Muscle layer of duodenum (tissue), 2 donors: ENCODE data around the gene TNFRSF19.

Source experiments
- H3K27ac ChIP-seq: one replicate; pipeline ENCODE4 v1.7.0; 2013; ENCODE audit warnings: mild to moderate bottlenecking, low read length
- H3K27me3 ChIP-seq: one replicate; pipeline ENCODE4 v1.7.0; 2013; ENCODE audit warnings: low read depth, mild to moderate bottlenecking, control low read depth, low read length
- H3K36me3 ChIP-seq, 2 donors: one replicate each; pipeline ENCODE4 v1.7.0; 2013; ENCODE audit warnings: low read length in 2 of 2, control low read depth in 1 of 2, mild to moderate bottlenecking in 1 of 2; ENCODE audit not compliant: insufficient read depth in 2 of 2, control insufficient read depth in 1 of 2
- H3K4me1 ChIP-seq, 2 donors: one replicate each; pipeline ENCODE4 v1.7.0; 2013; ENCODE audit warnings: low read length in 2 of 2, mild to moderate bottlenecking in 2 of 2, control low read depth in 1 of 2, moderate library complexity in 1 of 2; ENCODE audit not compliant: insufficient read depth in 2 of 2, control insufficient read depth in 1 of 2
- H3K4me3 ChIP-seq, 2 donors: one replicate each; pipeline ENCODE4 v1.7.0; 2013; ENCODE audit warnings: low read length in 2 of 2, low read depth in 1 of 2, mild to moderate bottlenecking in 1 of 2
- H3K9me3 ChIP-seq, 2 donors: one replicate each; pipeline ENCODE4 v1.7.0; 2013; ENCODE audit warnings: low read length in 2 of 2, control low read depth in 1 of 2, mild to moderate bottlenecking in 1 of 2; ENCODE audit not compliant: control insufficient read depth in 1 of 2
- donor health status: healthy.

The TNFRSF19 gene

GRCh38 chr13:23571431-23571830 is 1.2 kb downstream of the TNFRSF19 start:
- H3K27ac ChIP-seq: no peak overlapping the region
- no peaks in the 10 kb centered on the region for H3K9me3 ChIP-seq
- H3K4me3 ChIP-seq: peak overlapping the region in 1 of 2 donors; percentile 34
- no peaks in the 10 kb centered on the region for H3K27me3 ChIP-seq
- peaks cover 0 to 13% of the 10 kb centered on the region in 2 donors for H3K4me1 ChIP-seq
- no peaks in the 10 kb centered on the region for H3K36me3 ChIP-seq

- H3K4me3 ChIP-seq: no peak overlapping the region
- no peak overlapping the region for H3K27ac ChIP-seq
- H3K36me3 ChIP-seq: no peaks in the 10 kb centered on the region
- H3K9me3 ChIP-seq: no peaks in the 10 kb centered on the region
- H3K4me1 ChIP-seq: peaks cover 0 to 13% of the 10 kb centered on the region in 2 donors
- no peaks in the 10 kb centered on the region for H3K27me3 ChIP-seq
Observed at GRCh38 chr13:23572836-23573235, 2.6 kb downstream of the TNFRSF19 start.

- Histone ChIP-seq H3K4me1 (peaks cover 0 to 13% of the 10 kb centered on the region in 2 donors), H3K27ac (no peak overlapping the region), H3K27me3 (no peaks in the 10 kb centered on the region), H3K36me3 (no peaks in the 10 kb centered on the region), H3K4me3 (no peak overlapping the region), H3K9me3 (no peaks in the 10 kb centered on the region)
Observed at GRCh38 chr13:23574421-23575145, 4.4 kb downstream of the TNFRSF19 start.

GRCh38 chr13:23575632-23576031 is 5.4 kb downstream of the TNFRSF19 start:
- Histone ChIP-seq H3K4me1 (peaks cover 0 to 6% of the 10 kb centered on the region in 2 donors), H3K4me3 (no peak overlapping the region), H3K27me3 (no peaks in the 10 kb centered on the region), H3K9me3 (no peaks in the 10 kb centered on the region), H3K27ac (no peak overlapping the region), H3K36me3 (no peaks in the 10 kb centered on the region)

DNA sequence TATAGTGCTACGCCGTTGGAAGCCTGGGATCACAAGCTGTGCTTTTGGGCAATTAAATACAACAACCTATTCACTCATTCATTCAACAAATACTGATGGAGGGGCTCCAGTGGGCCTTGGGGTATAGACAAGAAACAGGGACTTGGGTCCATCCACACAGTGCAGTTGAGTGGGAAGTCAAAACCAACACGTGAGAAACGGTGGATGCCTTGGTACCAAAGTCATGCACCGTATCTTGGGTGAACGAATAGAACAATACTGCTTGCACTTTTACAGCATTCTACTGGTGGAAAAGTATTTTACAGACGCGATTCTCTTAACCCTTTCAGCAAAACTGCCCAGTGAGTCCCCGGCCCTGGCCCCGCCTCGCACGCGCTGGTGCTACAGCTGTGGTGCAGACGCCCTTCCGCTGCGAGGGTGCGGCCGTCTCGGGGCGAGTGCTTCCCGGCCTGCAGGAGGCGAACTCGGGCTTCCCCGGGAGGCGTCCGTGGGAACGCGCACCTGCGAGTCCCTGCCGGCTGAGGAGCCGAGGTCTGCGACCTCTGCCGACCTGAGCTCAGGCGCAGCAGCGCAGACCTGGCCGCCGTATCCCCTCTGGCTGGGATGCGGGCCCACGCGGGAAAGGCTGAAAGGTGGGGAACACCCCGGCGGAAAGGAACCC is 8.3 kb downstream of the TNFRSF19 start:
- H3K9me3 ChIP-seq: no peaks in the 10 kb centered on the region
- no peaks in the 10 kb centered on the region for H3K27me3 ChIP-seq
- no peak overlapping the region for H3K27ac ChIP-seq
- H3K4me1 ChIP-seq: no peaks in the 10 kb centered on the region
- peak overlapping the region; percentile 74 to 94 for H3K4me3 ChIP-seq
- H3K36me3 ChIP-seq: no peaks in the 10 kb centered on the region

DNA sequence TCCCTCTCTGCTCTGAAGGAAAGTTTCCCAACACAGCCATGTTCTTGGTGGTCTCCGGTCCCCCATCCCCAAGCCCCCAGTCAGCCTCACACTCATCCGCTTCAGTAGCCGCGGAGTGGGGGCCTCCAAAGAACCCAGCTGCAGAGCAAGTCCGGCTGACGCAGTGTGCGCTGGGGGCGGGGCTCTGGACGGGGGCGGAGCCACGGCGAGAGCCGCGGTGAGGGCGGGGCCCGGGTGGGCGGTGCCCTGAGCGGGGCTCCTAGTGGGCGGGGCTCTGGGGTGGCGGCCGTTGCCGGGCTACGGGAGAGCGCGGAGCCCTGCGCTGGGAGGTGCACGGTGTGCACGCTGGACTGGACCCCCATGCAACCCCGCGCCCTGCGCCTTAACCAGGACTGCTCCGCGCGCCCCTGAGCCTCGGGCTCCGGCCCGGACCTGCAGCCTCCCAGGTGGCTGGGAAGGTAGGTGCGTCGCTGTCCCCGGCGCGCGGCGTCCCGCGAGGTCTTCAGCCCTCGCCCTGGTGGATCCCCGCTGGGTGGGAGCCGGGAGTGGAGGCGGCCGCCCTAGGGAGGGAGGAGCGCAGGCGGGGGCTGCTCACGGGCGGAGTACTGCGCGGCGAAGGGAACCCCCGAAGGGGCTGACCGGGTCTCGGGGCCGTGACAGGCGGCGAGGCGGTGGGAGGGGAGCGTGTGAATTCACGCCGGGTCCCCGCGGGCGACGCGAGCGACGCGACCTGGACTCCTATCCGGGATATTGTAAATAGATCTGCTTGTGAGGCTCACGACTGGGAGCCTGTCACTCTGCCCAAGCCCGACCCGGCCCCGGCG is 9.1 kb downstream of the TNFRSF19 start:
- H3K27ac ChIP-seq: no peak overlapping the region
- no peaks in the 10 kb centered on the region for H3K9me3 ChIP-seq
- H3K4me1 ChIP-seq: no peaks in the 10 kb centered on the region
- H3K36me3 ChIP-seq: no peaks in the 10 kb centered on the region
- H3K4me3 ChIP-seq: peak overlapping the region; percentile 74 to 94
- H3K27me3 ChIP-seq: no peaks in the 10 kb centered on the region

- no peaks in the 10 kb centered on the region for H3K36me3 ChIP-seq
- H3K4me3 ChIP-seq: peak overlapping the region; percentile 74 to 94
- H3K9me3 ChIP-seq: no peaks in the 10 kb centered on the region
- H3K27ac ChIP-seq: no peak overlapping the region
- no peaks in the 10 kb centered on the region for H3K4me1 ChIP-seq
- H3K27me3 ChIP-seq: no peaks in the 10 kb centered on the region
Observed at GRCh38 chr13:23579896-23580683, 9.9 kb downstream of the TNFRSF19 start.

- no peaks in the 10 kb centered on the region for H3K4me1 ChIP-seq
- H3K4me3 ChIP-seq: peak overlapping the region in 1 of 2 donors; percentile 74
Observed at GRCh38 chr13:23580684-23581060, 10.5 kb downstream of the TNFRSF19 start.

DNA sequence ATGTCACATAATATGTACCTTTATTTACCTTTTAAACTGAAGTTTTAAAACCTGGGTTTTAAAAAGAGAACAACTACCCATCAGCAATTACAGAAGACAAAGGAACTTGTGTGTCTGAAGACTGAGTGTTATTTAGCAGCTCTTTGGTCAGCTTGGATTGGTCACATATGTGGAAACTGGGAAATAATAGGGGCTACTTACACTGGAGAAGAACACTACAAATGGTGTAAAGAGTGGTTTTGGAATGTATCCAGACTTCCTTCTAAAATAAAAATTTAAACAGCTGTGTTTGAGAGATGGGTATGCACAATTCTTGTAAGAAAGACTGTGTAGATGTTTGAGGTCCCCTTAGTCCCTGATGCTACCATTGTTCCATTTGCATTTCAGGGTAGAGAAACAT is 13.3 kb downstream of the TNFRSF19 start:
- H3K9me3 ChIP-seq: no peaks in the 10 kb centered on the region
- H3K4me1 ChIP-seq: peaks cover 0 to 3% of the 10 kb centered on the region in 2 donors
- no peaks in the 10 kb centered on the region for H3K36me3 ChIP-seq
- no peak overlapping the region for H3K4me3 ChIP-seq
- H3K27ac ChIP-seq: no peak overlapping the region
- H3K27me3 ChIP-seq: no peaks in the 10 kb centered on the region

More at GRCh38 chr13:23580684-23581060, 10.5 kb downstream of the TNFRSF19 start:
- Histone ChIP-seq H3K27me3 (no peaks in the 10 kb centered on the region), H3K36me3 (no peaks in the 10 kb centered on the region), H3K9me3 (no peaks in the 10 kb centered on the region), H3K27ac (no peak overlapping the region)

DNA sequence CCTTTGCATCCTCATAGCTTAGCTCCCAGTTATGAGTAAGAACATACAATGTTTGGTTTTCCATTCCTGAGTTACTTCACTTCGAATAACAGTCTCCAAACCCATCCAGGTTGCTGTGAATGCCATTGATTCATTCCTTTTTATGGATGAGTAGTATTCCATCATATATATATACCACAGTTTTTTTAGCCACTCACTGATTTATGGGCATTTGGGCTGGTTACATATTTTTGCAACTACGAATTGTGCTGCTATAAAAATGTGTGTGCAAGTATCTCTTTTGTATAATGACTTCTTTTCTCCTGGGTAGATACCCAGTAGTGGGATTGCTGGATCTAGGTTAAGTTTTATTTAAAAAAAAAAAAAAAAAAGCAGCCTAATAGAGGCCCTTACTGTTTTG is 14.1 kb downstream of the TNFRSF19 start:
- Histone ChIP-seq H3K4me1 (peaks cover 0 to 4% of the 10 kb centered on the region in 2 donors), H3K9me3 (no peaks in the 10 kb centered on the region), H3K4me3 (no peak overlapping the region), H3K36me3 (no peaks in the 10 kb centered on the region), H3K27me3 (no peaks in the 10 kb centered on the region), H3K27ac (no peak overlapping the region)
